ENCODE data around the gene HGS.

Gene HGS

DNA sequence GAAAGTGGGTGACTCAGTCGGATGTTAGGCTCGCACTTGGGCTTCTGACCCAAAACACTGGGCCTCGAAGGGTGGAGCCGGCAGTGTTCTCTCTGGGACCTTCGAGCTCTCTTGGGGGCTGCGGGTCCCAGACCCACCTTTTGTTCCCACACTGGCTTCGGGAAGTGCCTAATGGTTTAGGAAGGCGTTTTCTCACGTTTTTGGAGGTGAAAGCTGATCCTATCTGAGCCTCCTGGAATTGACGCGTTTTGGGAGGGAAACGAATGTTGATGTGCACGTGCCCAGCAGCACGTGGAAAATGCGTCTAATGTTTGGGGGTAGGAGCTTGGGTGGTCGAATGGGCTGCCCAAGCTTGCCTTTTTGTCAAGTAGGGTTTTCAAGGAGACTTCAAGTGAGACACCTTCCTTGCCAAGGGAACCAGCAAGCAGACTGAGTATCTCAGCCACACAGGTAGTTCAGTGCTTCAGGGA lies 666 bp downstream of the HGS start:
- DNase-seq (ENCODE audit: low spot score), result no peak

DNA sequence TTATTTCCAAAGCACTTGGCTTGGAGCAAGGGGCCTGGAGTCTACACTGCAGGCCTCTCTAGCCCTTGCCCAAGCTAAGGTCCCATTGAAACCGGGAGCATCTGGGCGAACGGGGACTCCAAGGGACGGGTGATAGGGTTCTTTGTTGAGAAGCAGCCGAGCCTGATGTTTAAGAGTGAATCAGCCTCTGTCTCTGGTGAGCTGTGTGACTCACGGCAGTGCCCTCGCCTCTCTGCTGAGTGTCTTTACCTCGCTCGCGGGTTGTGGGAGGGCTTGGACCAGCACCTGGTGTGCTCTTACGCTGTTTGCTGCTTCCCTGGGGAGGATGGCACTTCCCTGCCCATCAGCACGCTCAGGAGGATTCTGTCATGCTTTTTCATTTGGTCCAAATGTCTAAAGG lies 1.3 kb downstream of the HGS start:
- no peak for DNase-seq (ENCODE audit: low spot score)

DNA sequence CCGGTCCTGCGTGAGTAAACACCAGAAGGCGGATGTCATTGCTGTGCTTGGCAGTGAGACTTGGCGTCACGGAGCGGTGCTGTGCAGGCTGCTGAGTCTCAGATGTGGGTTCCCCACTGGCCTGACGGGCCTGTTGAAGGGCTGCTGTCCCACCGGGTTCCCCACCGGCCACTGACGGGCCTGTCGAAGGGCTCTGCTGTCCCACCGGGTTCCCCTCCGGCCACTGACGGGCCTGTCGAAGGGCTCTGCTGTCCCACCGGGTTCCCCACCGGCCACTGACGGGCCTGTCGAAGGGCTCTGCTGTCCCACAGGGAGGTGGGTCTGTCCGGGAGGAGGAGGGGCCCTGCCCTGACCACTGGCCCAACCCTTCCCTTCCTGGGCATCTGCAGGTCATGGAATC lies 2.8 kb downstream of the HGS start:
- no peak for DNase-seq (ENCODE audit: low spot score)

DNA sequence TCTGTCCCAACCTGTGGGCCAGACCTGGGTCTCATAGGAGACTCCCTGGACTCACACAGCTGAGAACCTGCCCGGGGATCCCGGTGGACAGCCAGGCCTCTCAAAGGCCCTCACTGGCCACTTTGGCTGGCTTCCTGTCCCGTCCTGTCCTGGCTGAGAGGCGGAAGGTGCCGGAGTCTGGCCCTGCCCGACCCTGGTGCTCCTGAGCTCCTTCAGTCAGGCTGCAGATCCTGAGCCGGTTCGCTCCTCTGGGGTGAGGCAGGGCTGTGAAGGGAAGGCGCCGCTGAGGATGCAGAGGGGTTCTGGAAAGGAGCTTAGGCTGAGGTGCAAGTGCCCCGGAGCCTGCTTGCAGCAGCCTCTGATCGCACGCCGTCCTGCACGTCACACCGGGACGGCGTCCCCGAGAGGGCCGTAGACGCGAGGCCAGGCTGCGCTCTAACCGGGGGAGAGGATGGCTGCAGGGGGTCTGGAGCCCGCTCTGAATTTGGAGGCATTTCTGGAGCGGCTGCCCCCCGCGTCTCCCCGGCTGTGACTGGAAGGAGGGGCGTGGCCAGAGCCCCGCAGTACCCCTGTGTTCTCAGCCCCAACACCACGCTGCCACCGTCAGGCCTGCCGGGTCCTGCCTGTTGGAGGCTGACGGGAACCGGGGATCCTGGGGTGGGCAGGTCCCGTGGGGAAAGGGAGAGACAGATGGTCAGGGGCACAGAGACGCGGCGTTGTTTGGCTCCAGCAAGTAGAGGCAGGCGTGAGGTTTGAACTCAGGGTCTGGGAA lies 4.1 kb downstream of the HGS start:
- no peak for DNase-seq (ENCODE audit: low spot score)

DNA sequence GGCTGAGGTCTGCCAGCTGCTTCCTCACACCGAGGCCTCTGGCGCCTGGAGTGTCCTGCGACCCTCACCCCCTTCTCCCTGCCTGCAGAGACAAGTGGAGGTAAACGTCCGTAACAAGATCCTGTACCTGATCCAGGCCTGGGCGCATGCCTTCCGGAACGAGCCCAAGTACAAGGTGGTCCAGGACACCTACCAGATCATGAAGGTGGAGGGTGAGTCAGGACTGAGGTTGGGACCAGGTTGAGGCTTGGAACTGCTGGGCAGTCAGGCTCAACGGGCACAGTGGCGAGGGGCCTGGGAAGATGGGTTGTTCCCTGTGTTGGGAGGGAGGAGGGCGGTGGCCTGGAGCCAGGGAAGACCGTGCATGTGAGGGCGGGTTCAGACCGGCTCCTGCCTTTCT lies 4.8 kb downstream of the HGS start:
- DNase-seq (ENCODE audit: low spot score), result no peak

DNA sequence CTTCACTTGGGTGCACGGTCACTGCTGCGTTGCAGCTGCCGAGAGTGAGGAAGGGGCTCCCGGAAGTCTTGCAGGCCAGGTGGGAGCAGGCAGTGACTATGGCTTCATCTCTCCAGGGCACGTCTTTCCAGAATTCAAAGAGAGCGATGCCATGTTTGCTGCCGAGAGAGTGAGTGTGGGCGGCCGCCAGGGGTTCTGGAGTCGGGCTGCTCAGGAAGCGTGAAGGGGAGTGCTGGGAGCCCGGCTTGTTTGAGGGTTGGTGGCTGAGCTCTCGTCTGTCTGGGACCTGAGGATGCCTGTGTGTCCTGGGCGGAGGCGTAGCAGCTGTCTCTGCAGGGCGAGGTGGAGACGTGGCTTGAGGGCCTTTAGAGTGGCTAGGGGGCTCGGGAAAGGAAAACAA lies 6.3 kb downstream of the HGS start:
- DNase-seq (ENCODE audit: low spot score), result no peak

DNA sequence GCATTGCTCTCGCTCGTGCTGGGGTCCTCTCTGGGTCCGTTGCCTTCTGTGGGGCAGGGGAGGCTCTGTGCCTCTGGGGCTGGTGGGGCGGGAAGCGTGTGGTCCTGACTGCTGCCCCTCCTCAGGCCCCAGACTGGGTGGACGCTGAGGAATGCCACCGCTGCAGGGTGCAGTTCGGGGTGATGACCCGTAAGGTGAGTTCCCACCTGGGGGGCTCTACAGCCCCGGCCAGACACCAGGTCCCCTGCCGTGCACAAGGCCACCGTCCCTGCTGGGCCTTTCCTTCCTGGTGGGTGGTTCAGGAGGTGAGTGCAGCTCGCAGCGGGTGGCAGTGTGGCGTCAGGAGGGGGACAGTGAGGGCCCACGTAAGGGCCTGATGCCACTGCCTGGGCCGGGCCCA lies 6.7 kb downstream of the HGS start:
- no peak for DNase-seq (ENCODE audit: low spot score)

DNA sequence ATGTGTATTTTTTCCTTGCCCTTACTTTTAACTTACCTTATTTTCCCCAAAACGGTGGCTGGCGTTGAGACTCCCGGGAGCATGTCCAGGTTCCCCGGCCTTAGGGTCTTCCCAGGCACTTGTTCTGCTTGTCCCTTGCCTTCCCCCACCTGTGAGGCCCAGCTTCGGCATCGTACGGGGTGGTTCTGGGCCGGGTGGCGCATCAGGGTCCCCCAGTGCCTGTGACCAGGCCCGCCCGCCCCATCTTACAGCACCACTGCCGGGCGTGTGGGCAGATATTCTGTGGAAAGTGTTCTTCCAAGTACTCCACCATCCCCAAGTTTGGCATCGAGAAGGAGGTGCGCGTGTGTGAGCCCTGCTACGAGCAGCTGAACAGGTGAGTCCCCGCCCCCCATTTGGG lies 7.4 kb downstream of the HGS start:
- DNase-seq (ENCODE audit: low spot score), result no peak

DNA sequence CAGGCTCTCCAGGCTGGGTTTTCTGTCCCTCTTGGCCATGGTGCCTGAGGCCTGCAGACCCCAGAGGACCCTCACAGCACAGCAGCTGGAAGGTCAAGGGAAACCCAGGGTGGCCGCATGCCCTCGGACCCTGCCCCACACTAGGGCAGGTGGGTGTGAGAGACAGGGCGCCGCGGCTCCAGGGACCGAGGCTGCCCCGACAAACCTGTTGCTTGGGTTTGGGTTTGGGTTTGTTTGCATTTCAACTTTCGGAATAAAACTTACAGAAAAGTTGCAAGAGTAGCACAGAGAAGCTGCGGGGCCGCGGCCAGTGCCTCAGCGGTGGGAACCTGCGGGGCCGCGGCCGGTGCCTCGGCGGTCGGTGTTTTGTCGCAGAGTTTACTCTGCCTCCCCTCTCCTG lies 7.8 kb downstream of the HGS start:
- DNase-seq (ENCODE audit: low spot score), result no peak

DNA sequence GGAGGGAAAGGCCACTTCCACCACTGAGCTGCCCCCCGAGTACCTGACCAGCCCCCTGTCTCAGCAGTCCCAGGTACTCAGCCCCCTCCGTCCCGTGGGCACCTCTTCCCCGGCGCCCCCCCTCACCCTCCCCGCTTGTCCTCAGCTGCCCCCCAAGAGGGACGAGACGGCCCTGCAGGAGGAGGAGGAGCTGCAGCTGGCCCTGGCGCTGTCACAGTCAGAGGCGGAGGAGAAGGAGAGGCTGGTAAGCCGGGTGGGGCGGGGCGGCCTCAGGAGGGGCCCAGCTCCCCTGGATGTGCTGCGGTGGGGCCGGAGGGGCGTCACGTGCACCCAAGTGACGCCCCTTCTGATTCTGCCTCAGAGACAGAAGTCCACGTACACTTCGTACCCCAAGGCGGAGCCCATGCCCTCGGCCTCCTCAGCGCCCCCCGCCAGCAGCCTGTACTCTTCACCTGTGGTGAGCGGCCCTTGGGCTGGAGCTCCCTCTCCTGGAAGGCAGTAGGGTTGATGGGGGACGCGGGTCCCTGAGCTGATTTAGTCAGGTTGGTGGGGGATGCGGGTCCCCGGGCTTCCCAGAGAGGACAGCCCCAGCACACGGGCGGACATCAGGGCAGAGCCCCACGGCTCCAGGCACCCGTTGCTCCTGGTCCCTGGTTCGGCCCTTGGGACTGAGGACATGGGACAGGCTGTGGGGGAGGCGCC lies 9.8 kb downstream of the HGS start:
- no peak for DNase-seq (ENCODE audit: low spot score)

DNA sequence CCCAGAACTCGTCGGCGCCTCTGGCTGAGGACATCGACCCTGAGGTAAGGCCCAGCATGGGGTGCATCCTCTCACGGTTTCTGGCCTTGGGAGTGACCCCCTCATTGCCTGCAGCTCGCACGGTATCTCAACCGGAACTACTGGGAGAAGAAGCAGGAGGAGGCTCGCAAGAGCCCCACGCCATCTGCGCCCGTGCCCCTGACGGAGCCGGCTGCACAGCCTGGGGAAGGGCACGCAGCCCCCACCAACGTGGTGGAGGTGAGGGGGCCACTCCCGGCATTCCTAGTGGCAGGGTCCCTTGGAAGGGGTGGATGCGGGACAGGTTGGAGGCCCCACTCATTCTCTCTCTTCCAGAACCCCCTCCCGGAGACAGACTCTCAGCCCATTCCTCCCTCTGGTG lies 11.0 kb downstream of the HGS start:
- DNase-seq (ENCODE audit: low spot score), result no peak

DNA sequence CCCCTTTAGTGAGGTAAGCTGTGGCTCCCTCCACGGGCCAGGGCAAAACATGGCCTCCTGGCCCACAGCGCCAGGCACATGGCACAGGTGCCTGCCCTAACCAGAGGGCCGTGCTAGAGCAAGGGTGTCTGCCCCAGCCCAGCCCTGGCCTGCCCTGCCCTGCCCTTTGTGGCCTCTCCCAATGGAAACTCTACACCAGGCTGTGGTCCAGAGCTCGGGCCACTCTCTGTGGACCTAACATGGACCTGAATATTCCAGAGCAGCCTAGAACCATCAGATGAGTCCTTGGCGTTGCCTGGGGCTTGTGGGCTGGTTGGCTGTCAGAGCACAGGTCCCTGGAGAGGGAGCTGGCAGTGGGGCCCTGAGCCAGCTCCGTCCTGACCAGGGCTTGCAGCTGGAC lies 11.4 kb downstream of the HGS start:
- no peak for DNase-seq (ENCODE audit: low spot score)

DNA sequence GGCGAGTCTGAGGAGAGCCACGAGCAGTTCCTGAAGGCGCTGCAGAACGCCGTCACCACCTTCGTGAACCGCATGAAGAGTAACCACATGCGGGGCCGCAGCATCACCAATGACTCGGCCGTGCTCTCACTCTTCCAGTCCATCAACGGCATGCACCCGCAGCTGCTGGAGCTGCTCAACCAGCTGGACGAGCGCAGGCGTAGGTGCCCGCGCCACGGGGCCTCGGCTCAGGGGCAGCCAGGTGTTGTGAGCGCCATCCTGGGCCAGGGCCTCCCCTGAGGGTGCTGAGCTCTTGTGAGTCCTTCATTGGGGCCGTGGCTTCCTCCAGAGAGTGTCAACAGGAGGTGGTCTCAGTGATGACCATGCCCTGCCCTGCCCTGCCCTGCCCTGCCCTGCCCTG lies 12.0 kb downstream of the HGS start:
- no peak for DNase-seq (ENCODE audit: low spot score)

DNA sequence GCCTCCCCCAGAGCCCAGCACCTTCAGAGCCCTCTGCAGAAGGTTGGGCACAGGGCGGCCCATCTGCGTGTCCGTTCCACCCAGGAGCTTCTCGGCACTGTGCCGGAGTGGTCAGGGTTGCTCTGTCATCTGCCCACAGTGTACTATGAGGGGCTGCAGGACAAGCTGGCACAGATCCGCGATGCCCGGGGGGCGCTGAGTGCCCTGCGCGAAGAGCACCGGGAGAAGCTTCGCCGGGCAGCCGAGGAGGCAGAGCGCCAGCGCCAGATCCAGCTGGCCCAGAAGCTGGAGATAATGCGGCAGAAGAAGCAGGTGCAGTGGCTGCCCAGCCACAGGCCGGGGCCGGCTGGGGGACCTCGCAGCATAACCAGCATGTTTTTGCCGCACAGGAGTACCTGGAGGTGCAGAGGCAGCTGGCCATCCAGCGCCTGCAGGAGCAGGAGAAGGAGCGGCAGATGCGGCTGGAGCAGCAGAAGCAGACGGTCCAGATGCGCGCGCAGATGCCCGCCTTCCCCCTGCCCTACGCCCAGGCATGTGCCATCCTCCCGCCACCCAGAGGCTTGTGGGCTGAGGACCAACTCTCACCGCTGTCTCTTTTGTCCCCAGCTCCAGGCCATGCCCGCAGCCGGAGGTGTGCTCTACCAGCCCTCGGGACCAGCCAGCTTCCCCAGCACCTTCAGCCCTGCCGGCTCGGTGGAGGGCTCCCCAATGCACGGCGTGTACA lies 12.6 kb downstream of the HGS start:
- no peak for DNase-seq (ENCODE audit: low spot score)

DNA sequence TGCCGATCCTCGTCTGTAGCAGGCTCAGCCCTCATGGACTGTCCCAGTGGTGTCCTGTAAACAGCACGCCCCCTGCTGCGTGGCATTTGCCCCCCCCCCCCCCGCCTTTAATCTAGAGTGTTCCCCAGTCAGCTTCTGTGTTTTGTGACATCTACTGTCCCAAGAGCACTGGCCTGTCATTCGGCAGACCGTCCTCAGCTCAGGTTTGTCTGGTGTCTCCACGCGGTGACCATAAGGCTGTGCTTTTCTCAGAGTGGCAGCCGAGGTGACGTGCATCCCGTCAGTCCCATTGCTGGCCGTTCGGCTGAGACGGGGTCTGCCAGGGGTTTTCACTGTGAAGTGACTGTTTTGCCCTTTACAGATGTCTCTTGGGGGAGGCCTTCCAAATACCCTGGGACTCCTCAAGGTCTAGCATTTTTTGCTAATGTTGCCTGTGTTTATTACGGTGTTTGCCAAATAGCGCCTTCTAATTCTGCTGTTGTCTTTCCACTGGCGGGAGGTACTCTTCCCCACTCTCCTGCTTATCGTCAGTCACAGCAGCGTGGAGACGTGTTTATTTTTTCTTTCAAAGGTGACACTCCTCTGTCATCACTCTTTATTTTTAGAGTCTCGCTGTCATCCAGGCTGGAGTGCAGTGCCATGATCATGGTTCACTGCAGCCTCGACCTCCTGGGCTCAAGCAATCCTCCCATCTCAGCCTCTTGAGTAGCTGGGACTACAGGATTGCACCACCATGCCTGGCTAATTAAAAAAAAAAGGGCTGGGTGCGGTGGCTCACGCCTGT lies 13.6 kb downstream of the HGS start:
- no peak for DNase-seq (ENCODE audit: low spot score)

DNA sequence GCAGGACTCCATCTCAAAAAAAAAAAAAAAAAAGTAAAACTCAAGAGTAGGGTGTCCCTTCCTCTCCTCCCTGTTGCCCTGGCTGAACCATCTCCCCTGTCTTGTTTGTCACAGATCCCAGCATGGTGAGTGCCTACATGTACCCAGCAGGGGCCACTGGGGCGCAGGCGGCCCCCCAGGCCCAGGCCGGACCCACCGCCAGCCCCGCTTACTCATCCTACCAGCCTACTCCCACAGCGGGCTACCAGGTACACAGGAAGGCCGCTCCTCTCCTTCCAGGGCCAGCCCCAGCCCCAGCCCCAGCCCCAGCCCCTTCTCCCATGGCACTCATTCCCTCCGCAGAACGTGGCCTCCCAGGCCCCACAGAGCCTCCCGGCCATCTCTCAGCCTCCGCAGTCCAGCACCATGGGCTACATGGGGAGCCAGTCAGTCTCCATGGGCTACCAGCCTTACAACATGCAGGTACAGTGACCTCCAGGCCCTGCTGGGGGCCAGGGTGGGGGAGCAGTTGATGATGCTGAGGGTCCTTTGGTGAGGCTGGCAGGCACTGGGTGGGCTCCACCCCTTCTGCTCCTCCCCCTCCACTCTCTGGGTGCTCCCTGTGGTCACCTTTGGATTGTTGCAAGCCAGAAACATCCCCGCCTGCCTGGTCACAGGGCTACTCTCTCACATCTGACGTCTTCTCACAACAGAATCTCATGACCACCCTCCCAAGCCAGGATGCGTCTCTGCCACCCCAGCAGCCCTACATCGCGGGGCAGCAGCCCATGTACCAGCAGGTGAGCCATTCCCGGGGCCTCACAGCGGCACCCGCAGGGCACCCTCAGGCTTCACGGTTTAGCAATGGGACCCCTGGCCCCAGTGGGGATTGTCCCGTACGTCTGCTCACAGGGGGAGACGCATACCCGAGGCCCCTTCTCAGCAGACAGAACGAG lies 16.8 kb downstream of the HGS start:
- no peak for DNase-seq (ENCODE audit: low spot score)

DNA sequence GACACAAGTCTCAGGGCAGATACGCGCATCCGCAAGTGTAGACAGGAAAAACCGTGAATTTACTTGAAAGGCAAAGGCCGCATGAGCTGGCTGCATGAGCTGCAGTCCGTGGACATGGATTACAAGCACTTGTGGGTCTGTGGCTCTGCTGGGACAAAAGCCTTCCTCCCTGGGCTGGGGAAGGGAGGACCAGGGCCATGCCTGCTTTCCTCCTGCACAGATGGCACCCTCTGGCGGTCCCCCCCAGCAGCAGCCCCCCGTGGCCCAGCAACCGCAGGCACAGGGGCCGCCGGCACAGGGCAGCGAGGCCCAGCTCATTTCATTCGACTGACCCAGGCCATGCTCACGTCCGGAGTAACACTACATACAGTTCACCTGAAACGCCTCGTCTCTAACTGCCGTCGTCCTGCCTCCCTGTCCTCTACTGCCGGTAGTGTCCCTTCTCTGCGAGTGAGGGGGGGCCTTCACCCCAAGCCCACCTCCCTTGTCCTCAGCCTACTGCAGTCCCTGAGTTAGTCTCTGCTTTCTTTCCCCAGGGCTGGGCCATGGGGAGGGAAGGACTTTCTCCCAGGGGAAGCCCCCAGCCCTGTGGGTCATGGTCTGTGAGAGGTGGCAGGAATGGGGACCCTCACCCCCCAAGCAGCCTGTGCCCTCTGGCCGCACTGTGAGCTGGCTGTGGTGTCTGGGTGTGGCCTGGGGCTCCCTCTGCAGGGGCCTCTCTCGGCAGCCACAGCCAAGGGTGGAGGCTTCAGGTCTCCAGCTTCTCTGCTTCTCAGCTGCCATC lies 17.7 kb downstream of the HGS start:
- DNase-seq (ENCODE audit: low spot score), result no peak

DNA sequence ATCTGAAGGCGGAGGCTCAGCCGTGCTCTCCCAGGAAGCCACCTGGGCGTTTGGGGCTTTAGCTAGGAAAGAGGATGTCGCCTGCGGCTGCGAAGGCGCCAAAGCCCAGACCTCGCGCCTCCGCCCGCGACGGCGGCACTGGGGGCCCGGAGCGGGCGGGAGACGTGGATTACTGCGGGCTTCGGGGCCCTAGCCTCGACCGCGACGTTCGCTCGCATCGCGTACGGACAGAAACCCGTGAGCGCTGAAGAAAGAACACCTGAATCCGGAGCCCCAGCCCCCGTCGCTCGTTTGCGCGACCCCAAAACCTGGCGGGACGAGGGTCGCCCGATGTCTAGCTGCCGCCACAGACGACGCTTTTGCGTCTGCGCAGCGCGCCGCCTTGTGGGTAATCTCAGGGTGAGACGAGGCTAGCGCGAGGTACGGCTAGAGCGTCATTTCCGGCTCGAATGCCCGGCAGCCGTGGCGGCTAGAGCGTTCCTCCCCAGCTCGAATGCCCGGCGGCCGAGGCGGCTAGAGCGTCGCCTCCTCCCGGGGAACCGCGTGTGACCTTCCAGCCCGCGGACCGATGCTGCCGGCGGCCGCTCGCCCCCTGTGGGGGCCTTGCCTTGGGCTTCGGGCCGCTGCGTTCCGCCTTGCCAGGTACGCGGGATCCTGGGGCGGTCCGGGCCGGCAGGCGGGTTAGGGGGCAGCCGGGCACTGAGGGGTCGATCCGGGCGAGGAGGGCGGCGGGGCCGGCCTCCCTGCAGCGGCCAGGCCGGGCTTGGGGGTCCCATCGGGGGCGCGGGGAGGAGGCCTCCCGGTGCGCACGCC lies 19.3 kb downstream of the HGS start, which contains the start of gene MRPL12:
TSS of gene MRPL12 (plus strand) at position 434 of the 813 bp plus-strand sequence. CDS start at position 569, 135 bp downstream.
- DNase-seq (ENCODE audit: low spot score), result peak; percentile 94
